ENCODE data around the gene PITPNC1.

The PITPNC1 gene

GRCh38 chr17:67585077-67585602, 208.1 kb downstream of the PITPNC1 start:
- Mint-ChIP-seq H3K4me3 (no peak overlapping the region), H3K9me3 (no peaks in the 10 kb centered on the region), H3K4me1 (no peaks in the 10 kb centered on the region), H3K27me3 (no peaks in the 10 kb centered on the region), H3K36me3 (ENCODE audit: low read depth) (peaks cover 11% of the 10 kb centered on the region), H3K27ac (no peak overlapping the region)
- DNase-seq (no peak), ATAC-seq (no peak)

- no peaks in the 10 kb centered on the region for H3K9me3 Mint-ChIP-seq
- H3K27ac Mint-ChIP-seq: no peak overlapping the region
- peaks cover 14% of the 10 kb centered on the region for H3K36me3 Mint-ChIP-seq (ENCODE audit: low read depth)
- peaks cover 2% of the 10 kb centered on the region for H3K4me1 Mint-ChIP-seq
- H3K27me3 Mint-ChIP-seq: no peaks in the 10 kb centered on the region
- ATAC-seq (no peak), DNase-seq (no peak)
- H3K4me3 Mint-ChIP-seq: no peak overlapping the region
Observed at GRCh38 chr17:67588326-67588725, 211.2 kb downstream of the PITPNC1 start.

- Mint-ChIP-seq H3K27ac (no peak overlapping the region), H3K36me3 (ENCODE audit: low read depth) (peaks cover 3% of the 10 kb centered on the region), H3K4me1 (peaks cover 6% of the 10 kb centered on the region)
Observed at GRCh38 chr17:67594115-67594880, 217.2 kb downstream of the PITPNC1 start.

GRCh38 chr17:67600408-67600807, 223.3 kb downstream of the PITPNC1 start:
- Mint-ChIP-seq H3K9me3 (no peaks in the 10 kb centered on the region), H3K27ac (no peak overlapping the region), H3K4me3 (no peak overlapping the region), H3K4me1 (peaks cover 17% of the 10 kb centered on the region), H3K36me3 (ENCODE audit: low read depth) (no peaks in the 10 kb centered on the region), H3K27me3 (no peaks in the 10 kb centered on the region)
- no peak for ATAC-seq
- no peak for DNase-seq

More at GRCh38 chr17:67594115-67594880, 217.2 kb downstream of the PITPNC1 start:
- H3K4me3 Mint-ChIP-seq: no peak overlapping the region
- H3K27me3 Mint-ChIP-seq: no peaks in the 10 kb centered on the region
- DNase-seq (no peak), ATAC-seq (no peak)
- H3K9me3 Mint-ChIP-seq: no peaks in the 10 kb centered on the region

- no peak for DNase-seq
- Mint-ChIP-seq H3K4me1 (peaks cover 19% of the 10 kb centered on the region), H3K27me3 (no peaks in the 10 kb centered on the region), H3K9me3 (no peaks in the 10 kb centered on the region), H3K4me3 (no peak overlapping the region), H3K36me3 (ENCODE audit: low read depth) (no peaks in the 10 kb centered on the region), H3K27ac (peak overlapping the region; percentile 67)
- ATAC-seq: no peak
Observed at GRCh38 chr17:67601897-67602296, 224.8 kb downstream of the PITPNC1 start.

- no peaks in the 10 kb centered on the region for H3K9me3 Mint-ChIP-seq
- H3K4me1 Mint-ChIP-seq: peaks cover 20% of the 10 kb centered on the region
- ATAC-seq (no peak), DNase-seq (no peak)
- H3K4me3 Mint-ChIP-seq: no peak overlapping the region
- peak overlapping the region; percentile 67 for H3K27ac Mint-ChIP-seq
- H3K36me3 Mint-ChIP-seq (ENCODE audit: low read depth): no peaks in the 10 kb centered on the region
- H3K27me3 Mint-ChIP-seq: no peaks in the 10 kb centered on the region
Observed at GRCh38 chr17:67602444-67602843, 225.4 kb downstream of the PITPNC1 start.

- Mint-ChIP-seq H3K4me1 (peaks cover 20% of the 10 kb centered on the region), H3K27me3 (no peaks in the 10 kb centered on the region), H3K4me3 (no peak overlapping the region), H3K36me3 (ENCODE audit: low read depth) (no peaks in the 10 kb centered on the region), H3K9me3 (no peaks in the 10 kb centered on the region), H3K27ac (peak overlapping the region; percentile 53)
- peak; percentile 63 for ATAC-seq
- DNase-seq: peak; percentile 37
Observed at GRCh38 chr17:67602974-67603373, 225.9 kb downstream of the PITPNC1 start.

GRCh38 chr17:67605256-67605912, 228.3 kb downstream of the PITPNC1 start:
- Mint-ChIP-seq H3K27ac (peak overlapping the region; percentile 47), H3K4me1 (peaks cover 17% of the 10 kb centered on the region), H3K36me3 (ENCODE audit: low read depth) (no peaks in the 10 kb centered on the region), H3K27me3 (no peaks in the 10 kb centered on the region), H3K9me3 (no peaks in the 10 kb centered on the region), H3K4me3 (no peak overlapping the region)
- ATAC-seq (no peak), DNase-seq (no peak)

- Mint-ChIP-seq H3K36me3 (ENCODE audit: low read depth) (no peaks in the 10 kb centered on the region), H3K9me3 (no peaks in the 10 kb centered on the region), H3K27ac (no peak overlapping the region), H3K27me3 (no peaks in the 10 kb centered on the region), H3K4me1 (peaks cover 13% of the 10 kb centered on the region), H3K4me3 (no peak overlapping the region)
- DNase-seq (no peak), ATAC-seq (no peak)
Observed at GRCh38 chr17:67606471-67606870, 229.4 kb downstream of the PITPNC1 start.

- Mint-ChIP-seq H3K4me3 (no peak overlapping the region), H3K36me3 (ENCODE audit: low read depth) (peaks cover 3% of the 10 kb centered on the region), H3K27me3 (no peaks in the 10 kb centered on the region), H3K27ac (no peak overlapping the region), H3K9me3 (no peaks in the 10 kb centered on the region), H3K4me1 (peaks cover 9% of the 10 kb centered on the region)
- DNase-seq (no peak), ATAC-seq (no peak)
Observed at GRCh38 chr17:67606896-67607604, 230.0 kb downstream of the PITPNC1 start.

- no peak for ATAC-seq
- Mint-ChIP-seq H3K4me3 (no peak overlapping the region), H3K36me3 (ENCODE audit: low read depth) (peaks cover 5% of the 10 kb centered on the region), H3K9me3 (no peaks in the 10 kb centered on the region), H3K4me1 (peaks cover 14% of the 10 kb centered on the region), H3K27me3 (no peaks in the 10 kb centered on the region), H3K27ac (no peak overlapping the region)
- no peak for DNase-seq
Observed at GRCh38 chr17:67610061-67610460, 233.0 kb downstream of the PITPNC1 start.

- H3K27ac Mint-ChIP-seq: no peak overlapping the region
- H3K9me3 Mint-ChIP-seq: no peaks in the 10 kb centered on the region
- H3K27me3 Mint-ChIP-seq: no peaks in the 10 kb centered on the region
- DNase-seq (no peak), ATAC-seq (no peak)
- no peak overlapping the region for H3K4me3 Mint-ChIP-seq
- peaks cover 5% of the 10 kb centered on the region for H3K36me3 Mint-ChIP-seq (ENCODE audit: low read depth)
- H3K4me1 Mint-ChIP-seq: peaks cover 10% of the 10 kb centered on the region
Observed at GRCh38 chr17:67613961-67614360, 236.9 kb downstream of the PITPNC1 start.

- H3K27ac Mint-ChIP-seq: no peak overlapping the region
- peaks cover 5% of the 10 kb centered on the region for H3K36me3 Mint-ChIP-seq (ENCODE audit: low read depth)
- H3K27me3 Mint-ChIP-seq: no peaks in the 10 kb centered on the region
- H3K4me3 Mint-ChIP-seq: no peak overlapping the region
- ATAC-seq: no peak
- H3K4me1 Mint-ChIP-seq: peaks cover 10% of the 10 kb centered on the region
- no peak for DNase-seq
- no peaks in the 10 kb centered on the region for H3K9me3 Mint-ChIP-seq
Observed at GRCh38 chr17:67615011-67615561, 238.0 kb downstream of the PITPNC1 start.

GRCh38 chr17:67615736-67616135, 238.7 kb downstream of the PITPNC1 start:
- peaks cover 5% of the 10 kb centered on the region for H3K36me3 Mint-ChIP-seq (ENCODE audit: low read depth)
- no peaks in the 10 kb centered on the region for H3K27me3 Mint-ChIP-seq
- no peak overlapping the region for H3K4me3 Mint-ChIP-seq
- H3K4me1 Mint-ChIP-seq: peaks cover 10% of the 10 kb centered on the region
- no peak for DNase-seq
- H3K9me3 Mint-ChIP-seq: no peaks in the 10 kb centered on the region
- ATAC-seq: no peak
- H3K27ac Mint-ChIP-seq: no peak overlapping the region

Data from activated naive CD8-positive, alpha-beta T cell treated with anti-CD3 and anti-CD28 coated beads, Interleukin-2, amount 50 U/mL, for 24 hours (primary cell).